Glutamatergic neuron (in vitro differentiated cells): ENCODE data around the gene GALNT17. TPM values are rescaled to one million over a fixed set of nuclear protein-coding genes. Genes with fewer than 3 reads are reported as not detected.

Experiments
- DNase-seq: peaks from one replicate; pipeline ENCODE4 v3.0.0; 2022
- H3K27ac Mint-ChIP-seq: one replicate; pipeline ENCODE4 v1.8.0; 2020; ENCODE audit warnings: mild to moderate bottlenecking, mixed read lengths, inconsistent platforms; ENCODE audit not compliant: unreplicated experiment
- H3K27me3 Mint-ChIP-seq: one replicate; pipeline ENCODE4 v1.8.0; 2020; ENCODE audit warnings: mild to moderate bottlenecking, moderate library complexity, mixed read lengths, inconsistent platforms; ENCODE audit not compliant: unreplicated experiment
- H3K36me3 Mint-ChIP-seq: one replicate; pipeline ENCODE4 v1.8.0; 2020; ENCODE audit warnings: mild to moderate bottlenecking, mixed read lengths, inconsistent platforms; ENCODE audit not compliant: unreplicated experiment
- H3K4me1 Mint-ChIP-seq: one replicate; pipeline ENCODE4 v1.8.0; 2020; ENCODE audit warnings: mild to moderate bottlenecking, low read depth, mixed read lengths, inconsistent platforms; ENCODE audit not compliant: unreplicated experiment
- H3K4me3 Mint-ChIP-seq: one replicate; pipeline ENCODE4 v1.8.0; 2020; ENCODE audit warnings: mild to moderate bottlenecking, mixed read lengths, inconsistent platforms; ENCODE audit not compliant: unreplicated experiment
- H3K9me3 Mint-ChIP-seq: one replicate; pipeline ENCODE4 v1.8.0; 2020; ENCODE audit warnings: mild to moderate bottlenecking, moderate library complexity, mixed read lengths, inconsistent platforms; ENCODE audit not compliant: unreplicated experiment
- CTCF ChIP-seq: fragments of 200-600 bp; sonication (generic); IDR thresholded peaks from one replicate; pipeline ENCODE4 v1.5.0; 2021; ENCODE audit not compliant: partially characterized antibody, unreplicated experiment
- total RNA-seq: library from RNA; stranded (reverse); fragmentation: NEBNext Ultra II Directional; extraction: Animal tissue kit (Norgen Biotek cat#: 25700); gene quantifications from one replicate; pipeline ENCODE4 v1.2.1, GENCODE V29; 2021; ENCODE audit not compliant: unreplicated experiment

GALNT17 gene
- total RNA-seq, 1 donor from 2014 or later = 42.0 TPM

GRCh38 chr7:71409550-71410157, 277.7 kb downstream of the GALNT17 start:
- Mint-ChIP-seq H3K4me3 (no peak overlapping the region), H3K4me1 (peaks cover 13% of the 10 kb centered on the region), H3K27ac (peak overlapping the region; percentile 40), H3K27me3 (peaks cover 9% of the 10 kb centered on the region), H3K9me3 (peaks cover 10% of the 10 kb centered on the region), H3K36me3 (peaks cover 7% of the 10 kb centered on the region)
- no peak for TF ChIP-seq CTCF
- DNase-seq = no peak

- no peak for DNase-seq
- peaks cover 12% of the 10 kb centered on the region for H3K9me3 Mint-ChIP-seq
- peaks cover 9% of the 10 kb centered on the region for H3K27me3 Mint-ChIP-seq
- no peak for TF ChIP-seq CTCF
- H3K36me3 Mint-ChIP-seq = peaks cover 14% of the 10 kb centered on the region
- H3K4me3 Mint-ChIP-seq = no peak overlapping the region
- H3K4me1 Mint-ChIP-seq = peaks cover 13% of the 10 kb centered on the region
- H3K27ac Mint-ChIP-seq = peak overlapping the region; percentile 65
These were observed 279.5 kb downstream of the GALNT17 start for GRCh38 chr7:71411475-71411874.

GRCh38 chr7:71414490-71414889, 282.5 kb downstream of the GALNT17 start:
- TF ChIP-seq CTCF = no peak
- Mint-ChIP-seq H3K27ac (no peak overlapping the region), H3K27me3 (peaks cover 5% of the 10 kb centered on the region), H3K9me3 (peaks cover 2% of the 10 kb centered on the region), H3K36me3 (peaks cover 20% of the 10 kb centered on the region), H3K4me1 (peaks cover 10% of the 10 kb centered on the region), H3K4me3 (no peak overlapping the region)
- DNase-seq = no peak

GRCh38 chr7:71419546-71420337, 287.8 kb downstream of the GALNT17 start:
- H3K27ac Mint-ChIP-seq = no peak overlapping the region
- H3K27me3 Mint-ChIP-seq = peaks cover 7% of the 10 kb centered on the region
- peaks cover 16% of the 10 kb centered on the region for H3K36me3 Mint-ChIP-seq

More at GRCh38 chr7:71419546-71420337, 287.8 kb downstream of the GALNT17 start:
- TF ChIP-seq CTCF = no peak
- H3K9me3 Mint-ChIP-seq = peaks cover 4% of the 10 kb centered on the region
- H3K4me1 Mint-ChIP-seq = peaks cover 8% of the 10 kb centered on the region
- H3K4me3 Mint-ChIP-seq = no peak overlapping the region
- no peak for DNase-seq
